ENCODE measurements around the gene CAB39L. TPM values are rescaled to one million over a fixed set of nuclear protein-coding genes. Genes with fewer than 3 reads are reported as not detected.

Gene CAB39L
- total and polyA plus RNA-seq, 9 of the 15 experiments (the other 6 are each of a cell fraction or from before 2014, with no cell fraction given): 1.1 to 4.2 (median 2.6) TPM

GRCh38 chr13:49443704-49444523, at the start of gene CAB39L, which contains the start of gene SETDB2 (continued):
- no peak for TF ChIP-seq BCLAF1 (IDR thresholded peaks at IDR 0.05; ENCODE audit: borderline replicate concordance in 1 of 2, control insufficient read depth in 1 of 2, low read depth in 2 of 2, low read length in 1 of 2)
- no peak for TF ChIP-seq ZBTB49 (CRISPR knock-in tag; IDR thresholded peaks at IDR 0.05; ENCODE audit: borderline replicate concordance)
- TF ChIP-seq GATAD2A (IDR thresholded peaks at IDR 0.05): no peak
- no peak for TF ChIP-seq KLF10 (CRISPR knock-in tag; IDR thresholded peaks at IDR 0.05)
- TF ChIP-seq ZFP30 (CRISPR knock-in tag; IDR thresholded peaks at IDR 0.05; ENCODE audit: borderline replicate concordance): no peak
- no peak for TF ChIP-seq BDP1 (IDR thresholded peaks at IDR 0.05; ENCODE audit: insufficient read depth, insufficient read length)
- no peak for TF ChIP-seq ZBTB5 (IDR thresholded peaks at IDR 0.05)
- no peak for TF ChIP-seq ERF (CRISPR knock-in tag; IDR thresholded peaks at IDR 0.05)
- no peak for TF ChIP-seq E4F1 (CRISPR knock-in tag; IDR thresholded peaks at IDR 0.05; ENCODE audit: borderline replicate concordance)
- no peak for TF ChIP-seq TEAD1 (CRISPR knock-in tag; IDR thresholded peaks at IDR 0.05)
- no peak for TF ChIP-seq TSC22D4 (tag; IDR thresholded peaks at IDR 0.05)
- TF ChIP-seq HINFP (tag; conservative IDR thresholded peaks at IDR 0.05; ENCODE audit: low read depth): no peak
- TF ChIP-seq ZNF134 (CRISPR knock-in tag; conservative IDR thresholded peaks at IDR 0.05): no peak
- TF ChIP-seq BMI1 (IDR thresholded peaks at IDR 0.05; ENCODE audit: low read length): no peak

All from K562 (cell line).